ENCODE measurements around the gene NRDE2.

The NRDE2 gene

GRCh38 chr14:90361865-90362557 lies 30.3 kb upstream of the NRDE2 start:
- Histone ChIP-seq H3K27me3 (ENCODE audit: insufficient read depth, low read depth, severe bottlenecking) (no peaks in the 10 kb centered on the region), H3K36me3 (no peaks in the 10 kb centered on the region), H3K9me3 (ENCODE audit: severe bottlenecking) (no peaks in the 10 kb centered on the region), H3K27ac (no peak overlapping the region), H3K4me3 (ENCODE audit: low read depth, low read length) (no peak overlapping the region)
- TF ChIP-seq, protein P1, sequence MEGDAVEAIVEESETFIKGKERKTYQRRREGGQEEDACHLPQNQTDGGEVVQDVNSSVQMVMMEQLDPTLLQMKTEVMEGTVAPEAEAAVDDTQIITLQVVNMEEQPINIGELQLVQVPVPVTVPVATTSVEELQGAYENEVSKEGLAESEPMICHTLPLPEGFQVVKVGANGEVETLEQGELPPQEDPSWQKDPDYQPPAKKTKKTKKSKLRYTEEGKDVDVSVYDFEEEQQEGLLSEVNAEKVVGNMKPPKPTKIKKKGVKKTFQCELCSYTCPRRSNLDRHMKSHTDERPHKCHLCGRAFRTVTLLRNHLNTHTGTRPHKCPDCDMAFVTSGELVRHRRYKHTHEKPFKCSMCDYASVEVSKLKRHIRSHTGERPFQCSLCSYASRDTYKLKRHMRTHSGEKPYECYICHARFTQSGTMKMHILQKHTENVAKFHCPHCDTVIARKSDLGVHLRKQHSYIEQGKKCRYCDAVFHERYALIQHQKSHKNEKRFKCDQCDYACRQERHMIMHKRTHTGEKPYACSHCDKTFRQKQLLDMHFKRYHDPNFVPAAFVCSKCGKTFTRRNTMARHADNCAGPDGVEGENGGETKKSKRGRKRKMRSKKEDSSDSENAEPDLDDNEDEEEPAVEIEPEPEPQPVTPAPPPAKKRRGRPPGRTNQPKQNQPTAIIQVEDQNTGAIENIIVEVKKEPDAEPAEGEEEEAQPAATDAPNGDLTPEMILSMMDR (IDR thresholded peaks at IDR 0.05; ENCODE audit: low read depth, low read length) = no peak
- no peak for DNase-seq

GRCh38 chr14:90358359-90358758 lies 26.6 kb upstream of the NRDE2 start:
- no peak overlapping the region for H3K4me3 ChIP-seq (ENCODE audit: low read depth, low read length)
- H3K27ac ChIP-seq = no peak overlapping the region
- H3K27me3 ChIP-seq (ENCODE audit: insufficient read depth, low read depth, severe bottlenecking) = no peaks in the 10 kb centered on the region
- TF ChIP-seq, protein P1 (IDR thresholded peaks at IDR 0.05; ENCODE audit: low read depth, low read length) = no peak
- DNase-seq = no peak
- H3K36me3 ChIP-seq = no peaks in the 10 kb centered on the region
- no peaks in the 10 kb centered on the region for H3K9me3 ChIP-seq (ENCODE audit: severe bottlenecking)

DNA sequence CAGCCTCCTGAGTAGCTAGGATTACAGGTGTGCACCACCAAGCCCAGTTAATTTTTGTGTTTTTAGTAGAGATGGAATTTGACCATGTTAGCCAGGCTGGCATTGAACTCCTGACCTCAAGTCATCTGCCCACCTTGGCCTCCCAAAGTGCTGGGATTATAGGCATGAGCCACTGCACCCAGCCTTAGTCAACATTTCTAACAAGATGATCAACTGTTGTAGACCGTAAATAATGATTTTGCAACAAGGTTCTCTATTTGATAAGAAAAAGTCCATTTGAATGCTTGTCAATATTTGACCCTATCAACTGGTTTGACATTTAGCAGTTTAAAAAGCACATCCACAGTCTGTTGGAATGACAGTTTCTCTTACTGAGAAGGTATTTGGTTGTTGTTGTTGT lies 25.2 kb upstream of the NRDE2 start:
- no peak for DNase-seq
- Histone ChIP-seq H3K9me3 (ENCODE audit: severe bottlenecking) (no peaks in the 10 kb centered on the region), H3K27me3 (ENCODE audit: insufficient read depth, low read depth, severe bottlenecking) (no peaks in the 10 kb centered on the region), H3K27ac (no peak overlapping the region), H3K36me3 (no peaks in the 10 kb centered on the region), H3K4me3 (ENCODE audit: low read depth, low read length) (no peak overlapping the region)
- TF ChIP-seq, protein P1 (IDR thresholded peaks at IDR 0.05; ENCODE audit: low read depth, low read length) = no peak

DNA sequence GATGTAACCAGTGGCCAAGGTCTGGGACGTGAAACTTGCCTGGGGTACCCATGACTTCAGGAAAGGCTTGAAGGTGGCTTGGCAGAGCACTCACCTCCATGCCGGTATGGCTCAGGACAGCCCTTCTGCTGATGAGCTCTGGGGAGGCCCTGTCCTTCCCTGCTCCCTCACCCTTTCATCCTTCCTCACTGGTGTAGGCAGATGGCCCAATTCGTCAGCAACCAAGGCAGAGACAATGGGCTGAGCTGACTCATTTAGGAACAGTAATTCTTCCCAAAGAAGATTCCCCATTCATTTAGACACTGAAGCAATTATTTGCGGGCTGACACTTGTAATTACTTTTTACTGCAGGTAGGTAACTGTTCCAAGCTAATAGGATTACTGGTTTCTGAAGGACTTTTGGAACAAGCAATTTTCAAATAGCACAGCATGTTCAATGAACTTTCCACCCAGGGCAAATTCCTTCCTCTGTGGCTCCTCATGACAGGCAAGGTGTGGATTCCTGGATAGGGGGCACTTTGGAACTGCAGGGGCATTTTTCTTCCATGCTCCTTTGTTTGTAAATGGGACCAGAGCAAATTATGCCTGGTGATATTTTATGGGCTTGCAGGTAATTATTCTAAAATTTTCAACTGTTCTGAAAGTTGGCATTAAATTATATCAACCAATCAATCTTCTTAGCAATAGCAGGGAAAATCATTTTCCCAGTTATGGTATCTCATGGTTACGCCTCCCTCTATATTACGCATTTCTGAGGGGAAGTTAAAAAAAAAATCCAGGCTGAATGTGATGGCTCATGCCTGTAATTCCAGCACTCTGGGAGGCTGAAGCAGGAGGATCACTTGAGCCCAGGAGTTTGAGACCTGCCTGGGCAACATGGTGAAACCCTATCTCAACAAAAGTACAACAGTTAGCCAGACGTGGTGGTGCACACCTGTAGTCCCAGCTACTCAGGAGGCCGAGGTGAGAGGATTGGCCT lies 24.1 kb upstream of the NRDE2 start:
- TF ChIP-seq, protein P1 (IDR thresholded peaks at IDR 0.05; ENCODE audit: low read depth, low read length) = no peak
- Histone ChIP-seq H3K4me3 (ENCODE audit: low read depth, low read length) (no peak overlapping the region), H3K9me3 (ENCODE audit: severe bottlenecking) (no peaks in the 10 kb centered on the region), H3K27ac (peak overlapping the region; percentile 42), H3K36me3 (no peaks in the 10 kb centered on the region), H3K27me3 (ENCODE audit: insufficient read depth, low read depth, severe bottlenecking) (no peaks in the 10 kb centered on the region)
- DNase-seq = peak; percentile 87

DNA sequence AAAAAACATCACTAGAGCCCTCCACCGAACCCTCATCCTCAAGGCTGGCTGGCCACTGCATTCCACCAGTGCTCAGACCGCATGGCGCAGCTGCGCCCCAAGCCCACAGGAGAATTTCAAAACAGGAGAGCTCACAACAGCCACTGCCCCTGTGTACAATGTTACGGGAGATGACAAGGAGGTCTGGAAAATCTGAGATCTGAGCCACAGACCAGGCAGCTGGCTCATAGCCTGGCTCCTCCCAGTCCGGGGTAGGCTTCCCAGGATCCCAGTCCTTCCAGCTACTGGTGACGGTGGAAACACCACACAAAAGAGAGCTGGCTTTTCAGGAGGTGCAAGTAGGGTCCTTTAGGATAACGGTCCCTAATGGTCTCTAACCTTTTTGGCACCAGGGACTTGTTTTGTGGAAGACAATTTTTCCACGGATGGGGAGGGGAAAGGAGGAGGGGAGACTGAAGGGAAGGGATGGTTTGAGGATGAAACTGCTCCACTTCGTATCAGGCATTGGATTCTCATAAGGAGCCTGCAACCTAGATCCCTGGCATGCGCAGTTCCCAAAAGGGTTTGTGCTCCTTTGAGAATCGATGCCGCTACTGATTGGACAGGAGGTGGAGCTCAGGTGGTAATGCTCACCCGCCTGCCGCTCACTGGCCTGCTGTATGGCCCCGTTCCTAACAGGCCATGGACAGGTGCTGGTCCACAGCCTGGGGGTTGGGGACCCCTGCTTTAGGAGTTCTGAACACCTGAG lies 23.0 kb upstream of the NRDE2 start:
- Histone ChIP-seq H3K9me3 (ENCODE audit: severe bottlenecking) (no peaks in the 10 kb centered on the region), H3K36me3 (no peaks in the 10 kb centered on the region), H3K27me3 (ENCODE audit: insufficient read depth, low read depth, severe bottlenecking) (no peaks in the 10 kb centered on the region), H3K27ac (no peak overlapping the region; the same call in 1 of the 2 replicates), H3K4me3 (ENCODE audit: low read depth, low read length) (no peak overlapping the region)
- TF ChIP-seq, protein P1 (IDR thresholded peaks at IDR 0.05; ENCODE audit: low read depth, low read length) = no peak
- DNase-seq = no peak

Measured in WERI-Rb-1 (cell line).